HG03159 (cell line): ENCODE measurements around the gene ATP8A1.
A peak's percentile ranks its signal among the peaks of the same experiment; 100 is the strongest.

Source experiments
- ATAC-seq: cut with Tn5 transposase; IDR thresholded peaks from one replicate; pipeline ENCODE4 v1.9.1; 2021; ENCODE audit warnings: mild to moderate bottlenecking, moderate library complexity; ENCODE audit not compliant: unreplicated experiment

The ATP8A1 gene

DNA sequence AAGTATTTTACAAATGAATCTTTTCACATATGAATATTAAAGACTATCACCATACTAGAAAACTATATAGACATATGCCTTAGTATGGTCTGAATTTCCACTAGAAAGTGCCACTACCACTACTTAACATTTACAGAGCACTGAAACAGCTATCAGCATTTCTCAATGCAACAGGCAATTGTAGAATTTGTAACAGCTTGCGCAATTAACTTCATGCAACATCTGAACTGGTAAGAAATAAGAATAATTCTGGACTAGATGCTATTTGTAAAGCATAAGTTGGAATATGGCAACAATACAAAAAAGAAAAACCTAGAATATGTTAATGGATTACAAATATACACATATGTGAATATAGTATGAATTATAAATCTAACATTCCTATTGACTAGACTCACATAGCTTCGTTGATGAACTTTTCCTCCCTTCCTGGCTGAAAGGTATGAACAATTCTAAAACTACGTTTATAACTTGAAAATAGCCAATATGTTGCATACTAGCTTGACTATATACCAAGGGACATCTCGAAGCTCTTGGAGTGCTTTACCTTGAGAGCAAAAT is 82.0 kb downstream of the ATP8A1 start:
- no peak for ATAC-seq

DNA sequence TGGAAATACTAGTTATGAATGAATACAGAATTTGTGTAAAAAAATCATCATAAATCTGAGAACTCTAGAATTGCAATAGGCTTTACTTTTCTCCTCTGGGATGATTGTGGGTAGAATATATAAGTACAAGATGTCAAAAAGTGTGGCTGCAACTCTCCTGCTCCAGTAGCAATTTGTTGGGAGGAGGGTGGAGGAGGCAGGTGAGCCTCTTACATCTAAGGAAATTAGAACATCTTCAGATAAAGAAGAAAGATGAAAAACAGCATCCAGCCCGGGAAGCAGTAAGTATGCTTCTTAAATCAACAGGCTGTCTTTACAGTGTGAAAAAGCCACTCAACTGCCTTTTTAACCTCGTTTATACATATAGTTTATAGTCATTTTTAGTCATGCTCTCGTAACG is 83.7 kb downstream of the ATP8A1 start:
- no peak for ATAC-seq

DNA sequence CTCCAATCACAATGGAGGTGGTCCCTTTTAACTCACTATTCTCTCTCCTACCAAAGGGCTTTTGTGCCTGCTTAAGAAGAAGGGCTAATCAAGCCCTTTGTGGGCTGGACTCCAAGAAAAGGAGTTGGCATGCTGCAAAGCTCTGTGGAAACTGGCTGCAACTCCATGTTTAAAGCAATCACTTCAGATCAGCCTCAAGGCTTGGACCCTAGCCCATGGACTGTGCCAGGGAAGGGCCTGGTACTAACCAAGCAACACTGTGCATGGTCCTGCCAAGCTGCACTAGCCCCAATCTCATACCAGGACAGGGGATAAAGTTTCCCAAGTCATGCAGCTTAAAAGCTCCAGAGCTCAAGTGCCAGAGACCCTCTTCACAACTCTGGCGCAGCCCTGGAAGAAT is 86.7 kb downstream of the ATP8A1 start:
- ATAC-seq, result no peak

DNA sequence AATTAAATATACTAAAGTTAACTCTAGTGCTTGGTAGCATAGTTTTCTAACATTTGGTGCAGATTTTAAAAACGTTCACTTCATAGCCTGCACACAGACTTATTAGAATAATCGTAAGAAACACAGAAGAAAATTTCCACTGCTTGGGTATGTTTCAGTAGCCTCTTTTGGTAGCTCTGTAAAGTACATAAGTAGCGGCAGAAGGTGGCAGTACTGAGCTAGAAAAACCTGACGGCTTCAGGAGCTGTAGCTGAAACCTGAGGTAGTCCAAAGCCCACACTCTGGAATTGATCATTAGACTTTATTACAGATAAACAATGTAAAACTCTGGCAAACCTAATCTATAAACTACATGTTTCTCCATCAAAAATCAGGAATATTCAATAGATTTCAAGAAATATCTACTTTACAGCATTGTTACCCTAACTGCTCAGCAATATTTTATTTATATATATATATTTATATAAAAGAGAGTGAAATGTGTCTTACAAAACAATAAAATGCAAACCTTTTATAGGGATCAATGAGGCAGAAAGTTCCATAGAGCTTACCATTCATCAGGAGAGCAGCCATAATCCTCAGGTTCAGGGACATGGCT is 88.2 kb downstream of the ATP8A1 start:
- peak; percentile 96 for ATAC-seq

DNA sequence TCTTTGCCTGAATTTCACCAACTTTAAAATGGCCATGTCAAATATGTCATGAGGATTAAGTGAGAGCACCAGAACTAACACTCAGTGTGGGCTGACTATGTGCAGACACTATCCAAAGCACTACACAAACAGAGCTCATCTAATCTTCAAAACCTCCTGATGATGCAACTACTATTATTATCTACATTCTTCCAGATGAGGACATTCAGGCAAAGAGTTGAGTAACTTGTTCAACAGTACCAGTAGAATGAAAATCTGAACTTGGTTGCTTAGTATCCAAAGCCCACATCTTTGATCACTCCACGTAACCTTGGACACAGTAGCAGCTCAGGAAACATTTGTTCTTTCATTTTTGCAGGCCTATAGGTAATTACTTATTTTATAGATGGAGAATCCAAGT is 90.1 kb downstream of the ATP8A1 start:
- no peak for ATAC-seq

DNA sequence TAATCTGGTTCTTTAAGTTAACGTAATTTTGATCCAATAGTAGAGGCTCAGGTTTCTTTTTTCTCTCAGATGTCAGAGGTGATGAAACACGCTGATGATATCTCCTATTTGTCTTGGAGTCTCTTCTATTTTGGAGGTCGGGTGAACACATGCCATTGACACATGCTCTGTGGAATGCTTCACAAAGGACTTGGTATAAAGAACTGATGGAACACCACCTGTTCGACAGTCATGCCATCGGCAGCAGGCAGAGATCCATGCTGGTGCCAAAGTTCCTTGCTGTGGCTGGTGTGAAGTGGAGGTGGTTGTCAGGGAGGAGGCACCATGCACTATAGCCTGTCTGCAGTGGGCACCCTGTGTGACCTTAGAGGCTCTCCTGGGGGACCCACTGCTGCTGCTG is 94.9 kb downstream of the ATP8A1 start:
- no peak for ATAC-seq

DNA sequence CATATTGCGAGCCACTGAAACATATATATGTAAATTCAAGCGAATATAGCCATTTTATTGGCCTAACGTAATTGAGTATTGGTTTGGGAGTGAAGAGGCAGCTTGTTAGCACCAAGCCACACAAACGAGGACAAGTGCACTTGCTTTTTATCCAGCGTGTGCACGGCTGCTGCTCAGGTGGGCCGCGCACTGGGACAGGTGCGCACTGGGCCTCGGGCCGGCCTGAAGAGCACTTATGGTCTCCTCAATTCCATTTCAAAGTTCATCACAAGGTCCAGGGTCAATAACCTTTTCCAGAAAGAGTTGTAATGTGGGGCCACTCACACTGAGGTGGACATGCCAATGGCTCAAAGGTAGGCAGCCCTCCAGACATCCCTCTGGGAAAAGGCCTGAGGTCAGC is 95.9 kb downstream of the ATP8A1 start:
- no peak for ATAC-seq

DNA sequence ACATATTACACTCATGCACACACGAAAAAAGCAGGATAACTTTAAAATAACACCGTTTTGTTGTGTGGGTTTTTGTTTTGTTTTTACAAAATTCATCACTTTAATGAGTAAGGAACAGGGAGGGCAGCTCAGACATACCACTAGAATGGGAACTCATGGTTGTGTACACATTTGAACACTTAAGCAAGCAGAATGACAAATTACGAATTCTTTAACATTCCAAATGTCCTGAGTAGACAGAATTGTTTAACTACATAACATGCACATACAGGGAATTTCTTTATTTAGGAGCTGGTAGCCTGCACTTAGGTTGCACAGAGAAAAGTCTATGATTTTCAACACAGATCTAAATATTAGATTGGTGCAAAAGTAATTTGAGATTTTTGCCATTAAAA is 96.4 kb downstream of the ATP8A1 start:
- ATAC-seq, result no peak

DNA sequence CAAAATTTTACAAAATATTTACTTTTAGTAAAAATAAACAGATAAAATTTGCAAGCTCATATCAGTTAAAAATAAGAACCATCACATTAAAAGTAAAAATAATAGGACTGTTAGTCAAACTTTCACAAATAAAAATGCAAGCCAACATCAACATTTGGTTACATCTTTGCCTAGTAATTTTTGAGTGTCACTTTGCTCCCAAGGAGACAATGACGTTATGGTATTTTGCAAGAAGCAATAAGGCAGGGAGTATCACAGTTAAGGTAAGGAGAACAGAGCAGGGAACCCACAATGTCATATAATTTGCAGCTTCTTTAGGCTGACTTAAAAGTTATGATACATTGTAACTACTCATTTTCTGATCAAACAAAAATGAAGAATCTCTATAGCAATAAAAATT is 98.7 kb downstream of the ATP8A1 start:
- ATAC-seq, result no peak

DNA sequence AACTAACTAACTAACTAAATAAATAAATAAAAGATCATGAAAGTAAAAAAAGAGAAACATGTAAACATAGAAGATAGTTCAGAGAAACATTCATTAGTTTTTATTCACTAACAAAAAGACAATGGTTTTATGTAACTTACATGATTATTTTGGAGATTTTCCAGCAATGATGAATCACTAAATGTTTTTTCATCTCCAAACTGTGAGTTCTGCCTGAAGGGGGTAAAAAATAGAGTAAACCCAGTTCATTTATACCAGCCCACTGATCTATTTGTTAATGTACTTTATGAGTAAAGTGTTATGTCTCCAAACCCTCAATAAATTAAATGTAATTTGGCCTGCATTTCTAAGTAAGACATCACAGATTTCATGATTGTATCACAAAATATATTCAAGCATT is 101.1 kb downstream of the ATP8A1 start:
- ATAC-seq, result no peak

DNA sequence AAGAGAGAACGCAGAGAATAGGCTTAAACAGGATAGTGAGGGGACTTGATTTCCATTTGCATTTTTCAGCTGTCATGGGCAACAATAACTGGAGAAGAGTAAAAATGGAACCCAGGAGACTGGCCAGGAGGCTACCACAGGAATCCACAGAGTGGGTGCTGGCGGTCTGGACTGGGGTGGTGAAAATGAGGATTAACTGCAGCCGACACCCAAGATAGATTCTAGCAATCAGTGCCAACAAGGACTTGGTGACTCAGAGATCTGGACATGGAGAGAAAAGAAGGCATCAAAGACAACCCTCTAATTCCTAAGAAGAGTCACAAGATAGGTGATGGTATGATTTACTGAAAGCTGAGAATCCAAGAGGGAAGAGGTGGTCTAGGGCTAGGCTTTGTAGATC is 102.8 kb downstream of the ATP8A1 start:
- ATAC-seq, result no peak

DNA sequence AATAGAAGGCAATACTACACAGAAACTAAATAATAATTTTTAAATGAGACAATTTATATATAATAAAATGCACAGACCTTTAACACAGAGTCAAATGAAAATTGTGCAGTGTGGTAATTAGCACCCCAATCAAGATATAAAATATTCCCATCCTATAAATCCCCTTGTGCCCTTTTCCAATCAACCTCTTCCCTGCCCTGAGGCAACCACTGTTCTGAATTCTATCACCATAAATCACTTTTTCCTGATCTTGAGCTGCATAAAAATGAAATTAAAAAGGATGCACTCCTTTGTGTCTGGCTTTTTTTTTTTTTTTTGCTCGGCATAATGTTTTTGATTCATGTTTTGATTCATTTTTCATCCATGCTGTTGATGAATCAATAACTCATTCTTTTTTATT is 107.0 kb downstream of the ATP8A1 start:
- ATAC-seq, result no peak

DNA sequence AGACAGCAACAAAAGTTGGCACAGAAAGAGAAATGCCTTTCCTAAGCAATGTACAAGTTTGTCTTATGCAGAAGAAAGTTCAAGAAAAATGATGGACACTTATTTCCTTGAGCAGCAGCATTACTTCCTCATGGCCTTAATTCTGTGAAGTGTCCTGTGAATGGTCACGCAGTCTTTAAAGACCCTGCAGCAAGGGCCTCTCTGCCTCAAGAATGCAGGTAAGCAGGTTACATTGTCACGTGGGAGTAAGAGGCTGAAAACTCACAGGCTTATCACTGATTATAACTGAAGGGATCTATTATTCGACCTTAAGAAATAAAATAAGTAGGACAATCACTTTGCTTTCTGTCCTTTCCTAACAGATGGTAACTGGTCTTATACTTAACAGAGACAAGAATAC is 109.1 kb downstream of the ATP8A1 start:
- ATAC-seq, result no peak

DNA sequence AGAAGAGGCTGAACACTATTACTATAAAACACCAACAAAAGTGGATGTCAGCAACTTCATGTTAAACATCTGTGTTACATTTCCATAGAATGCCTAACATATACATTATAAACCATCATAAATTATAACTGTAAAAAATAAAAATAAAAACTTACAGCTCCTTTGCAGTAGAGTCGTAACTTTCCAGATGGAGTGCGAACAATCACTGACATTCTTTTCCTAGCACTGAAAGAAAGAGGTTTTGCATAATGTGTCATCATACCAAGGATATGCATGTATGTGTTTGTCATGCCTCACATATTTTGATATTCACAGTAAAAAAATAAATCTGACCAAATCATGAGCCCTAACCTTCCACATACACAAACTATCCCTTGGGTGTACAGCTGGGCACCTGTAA is 113.1 kb downstream of the ATP8A1 start:
- ATAC-seq, result no peak

DNA sequence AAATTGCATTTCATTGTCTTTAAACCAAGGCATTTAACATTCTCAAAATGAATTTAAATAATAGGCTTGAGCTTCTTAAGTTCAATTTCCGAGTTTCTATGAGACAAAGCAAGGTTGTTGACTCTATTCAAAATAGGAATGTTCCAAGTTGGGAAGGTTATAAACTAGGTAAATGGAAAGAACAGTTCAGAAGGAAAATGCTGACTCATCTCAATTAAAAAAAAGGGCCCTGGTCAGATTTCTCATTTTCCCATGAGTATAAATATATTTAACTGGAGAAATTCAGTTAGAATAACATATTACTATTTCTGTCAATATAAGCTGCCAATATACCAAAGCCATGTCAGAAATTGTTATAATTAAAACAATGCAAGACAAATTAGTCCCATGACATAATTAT is 113.8 kb downstream of the ATP8A1 start:
- no peak for ATAC-seq

DNA sequence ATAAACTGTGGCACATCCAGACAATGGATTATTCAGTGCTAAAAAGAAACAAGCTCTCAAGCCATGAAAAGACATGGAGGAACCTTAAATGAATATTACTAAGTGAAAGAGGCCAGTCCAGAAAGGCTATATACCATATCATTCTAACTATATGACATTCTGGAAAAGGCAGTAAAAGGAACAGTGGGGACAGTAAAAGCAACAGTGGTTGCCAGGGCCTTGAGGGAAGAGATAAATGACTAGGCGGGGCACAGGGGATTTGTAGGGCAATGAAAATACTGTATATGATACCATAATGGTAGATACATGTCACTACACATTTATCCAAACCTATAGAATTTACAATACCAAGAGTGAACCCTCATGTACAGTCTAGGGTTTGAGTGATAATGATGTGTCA is 115.3 kb downstream of the ATP8A1 start:
- no peak for ATAC-seq

DNA sequence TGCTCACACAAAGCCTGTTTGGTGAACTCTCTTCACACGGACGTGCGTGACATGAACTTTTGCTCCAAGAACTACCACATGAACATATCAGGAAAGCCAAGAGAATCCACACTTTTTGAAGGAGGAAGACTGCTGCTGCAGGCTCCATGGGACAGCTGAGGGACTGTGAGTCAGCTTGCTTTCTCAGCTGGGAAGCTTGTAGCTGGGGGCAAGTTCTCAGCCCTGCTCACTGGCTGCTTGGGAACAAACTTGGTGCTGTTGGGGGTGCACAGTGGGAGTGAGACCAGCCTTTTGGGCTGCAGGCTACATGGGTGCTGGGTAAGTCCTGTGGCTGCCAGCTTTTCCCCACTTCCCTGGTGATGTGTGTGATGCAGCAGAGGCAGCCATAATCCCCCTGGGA is 123.9 kb downstream of the ATP8A1 start:
- no peak for ATAC-seq

DNA sequence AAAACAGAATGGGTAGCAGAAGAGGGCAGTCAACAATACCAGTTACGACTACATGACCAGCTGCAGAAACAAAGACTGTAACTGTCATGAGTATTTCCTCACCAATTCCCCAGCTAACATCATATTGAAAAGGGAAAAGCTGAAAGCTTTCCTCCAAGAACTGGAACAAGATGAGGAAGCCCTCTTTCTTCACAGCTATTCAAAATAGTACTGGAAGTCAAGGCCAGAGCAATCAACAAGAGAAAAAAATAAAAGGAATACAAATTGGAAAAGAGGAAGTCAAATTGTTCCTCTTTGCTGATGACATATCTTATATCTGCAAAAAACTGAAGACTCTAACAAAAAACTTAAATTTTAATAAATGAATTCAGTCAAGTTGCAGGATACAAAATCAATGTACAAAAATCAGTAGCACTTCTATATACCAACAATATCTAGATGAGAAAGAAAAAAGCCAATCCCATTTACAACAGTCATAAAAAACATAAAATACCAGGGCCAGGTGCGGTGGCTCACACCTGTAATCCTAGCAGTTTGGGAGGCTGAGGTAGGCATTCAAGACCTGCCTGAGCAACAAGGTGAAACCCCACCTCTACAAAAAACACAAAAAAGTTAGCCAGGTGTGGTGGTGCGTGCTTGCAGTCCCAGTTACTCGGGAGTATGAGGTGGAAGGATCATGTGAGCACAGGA is 125.4 kb downstream of the ATP8A1 start:
- no peak for ATAC-seq

DNA sequence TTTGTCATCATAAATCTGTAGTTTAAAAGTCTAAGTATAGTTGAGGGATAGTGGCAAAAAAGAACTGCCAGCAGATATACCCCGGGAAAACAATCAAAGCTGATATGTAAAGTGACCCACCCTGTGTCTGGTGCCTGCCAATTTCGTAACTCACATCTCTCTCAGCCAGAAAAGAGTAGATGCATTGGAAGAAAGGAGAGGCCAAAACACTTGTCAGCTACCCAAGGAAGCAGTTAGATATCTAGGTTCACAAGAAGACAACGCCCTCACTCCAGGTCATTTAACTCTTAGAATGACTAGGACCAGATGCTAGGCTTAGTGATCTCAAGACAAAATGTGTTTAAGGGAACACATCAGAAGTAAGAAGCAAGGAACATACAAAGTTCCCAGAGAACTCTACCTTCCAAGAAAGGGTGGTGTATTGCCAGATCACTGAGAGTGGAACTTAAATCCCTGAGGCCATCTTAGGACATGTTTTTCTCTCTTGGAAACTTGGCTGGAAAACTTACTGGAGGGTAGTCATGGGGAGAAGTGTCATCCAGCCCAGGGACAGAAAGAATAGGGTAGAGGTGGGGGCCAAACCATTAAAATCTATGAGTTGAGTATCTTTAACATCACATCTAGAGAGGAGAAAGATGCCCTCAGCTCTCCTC is 133.7 kb downstream of the ATP8A1 start:
- no peak for ATAC-seq

DNA sequence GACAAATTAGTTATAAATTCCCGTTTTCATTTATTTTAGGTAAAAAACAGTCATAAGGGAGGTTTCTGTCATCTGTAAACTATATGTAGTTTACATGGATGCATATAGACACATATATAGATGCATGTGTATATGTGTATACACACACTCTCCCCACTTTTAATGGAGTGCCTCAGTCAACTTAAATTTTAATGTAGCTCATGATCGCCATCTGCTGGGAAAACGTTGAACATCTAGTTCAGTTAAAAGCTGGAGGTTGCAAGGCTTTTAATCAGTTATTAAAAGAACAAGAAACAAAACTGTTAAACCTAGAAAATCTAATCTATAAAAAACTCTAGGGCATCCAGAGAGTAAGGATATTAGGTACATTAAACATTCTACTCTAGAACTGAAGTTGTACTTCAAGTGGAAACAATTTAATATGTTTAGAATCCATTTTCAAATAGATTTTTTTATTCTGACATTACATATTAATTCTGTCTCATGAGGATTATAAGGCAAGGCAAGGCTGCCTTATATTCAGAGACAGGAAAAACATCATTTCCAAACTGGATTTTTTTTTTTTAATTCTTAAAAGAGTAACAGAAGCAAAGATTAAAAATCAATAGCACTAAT is 137.0 kb downstream of the ATP8A1 start:
- ATAC-seq, result peak; percentile 52

DNA sequence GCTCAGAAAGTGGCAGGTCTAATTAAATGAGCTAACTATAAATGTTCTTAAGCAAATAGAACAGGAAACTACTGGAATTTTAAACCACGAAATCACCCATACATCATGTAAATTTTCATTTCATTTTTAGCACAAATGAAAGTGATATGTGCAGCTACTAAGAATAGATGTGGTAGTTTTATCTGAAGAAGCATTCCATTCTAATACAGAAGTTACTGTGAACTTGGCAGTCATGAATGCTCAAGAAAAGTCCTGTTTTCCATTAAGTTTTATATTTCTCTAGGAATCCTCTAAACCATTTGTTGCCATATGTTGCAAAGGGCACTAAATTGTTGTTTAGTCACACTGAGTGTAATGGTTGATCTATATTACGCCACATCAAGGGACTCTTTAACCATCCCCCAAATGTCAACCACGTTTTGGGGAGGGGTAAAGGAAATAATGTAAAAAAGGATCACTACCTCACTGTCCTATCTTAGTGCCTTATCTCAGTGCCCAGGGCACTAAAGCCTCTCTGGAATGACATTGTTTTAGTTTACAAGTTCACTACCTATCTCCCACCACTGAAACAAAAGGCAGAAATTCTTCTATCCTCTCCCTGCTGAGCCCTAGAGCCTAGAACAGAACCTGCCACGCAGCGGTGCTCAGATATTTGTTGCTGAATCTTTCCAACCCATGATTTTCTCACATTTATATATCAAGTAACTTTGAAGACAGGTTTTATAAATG is 141.6 kb downstream of the ATP8A1 start:
- ATAC-seq, result no peak
